ENCODE data around the gene PTPRK. TPM values are rescaled to one million over a fixed set of nuclear protein-coding genes. Genes with fewer than 3 reads are reported as not detected.
"Not testable (repeated sequence)": the region's sequence is repeated elsewhere in the genome, so short reads cannot be mapped to it uniquely, and the experiment has no call there.

PTPRK gene
- total RNA-seq, 1 experiment from 2014 or later = 5.5 TPM

GRCh38 chr6:127990074-127990473, 530.3 kb downstream of the PTPRK start:
- no peak for DNase-seq (ENCODE audit: extremely low read depth, low read depth)

DNA sequence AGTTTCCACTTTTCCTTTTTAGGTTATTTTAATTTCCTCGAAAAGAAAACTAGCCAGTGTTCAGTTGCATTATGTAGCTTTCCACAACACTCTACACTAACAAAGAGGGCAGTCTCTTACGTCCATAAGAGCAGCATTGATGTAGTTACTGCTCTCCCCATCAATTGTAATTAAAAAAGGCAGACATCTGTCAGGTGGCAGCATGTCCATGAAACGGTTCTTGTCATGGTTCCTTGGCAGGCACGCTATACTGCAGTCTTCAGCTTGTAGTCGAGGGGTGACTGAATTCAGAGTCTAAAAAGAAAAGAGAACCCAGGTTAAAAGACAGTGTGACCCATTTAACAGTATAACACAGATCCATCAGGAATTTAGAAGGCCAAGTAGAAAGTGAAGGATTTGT, 539.4 kb downstream of the PTPRK start:
- no peak for DNase-seq (ENCODE audit: extremely low read depth, low read depth)

GRCh38 chr6:127978185-127978584, 542.2 kb downstream of the PTPRK start:
- not testable (repeated sequence) for DNase-seq (ENCODE audit: extremely low read depth, low read depth)

DNA sequence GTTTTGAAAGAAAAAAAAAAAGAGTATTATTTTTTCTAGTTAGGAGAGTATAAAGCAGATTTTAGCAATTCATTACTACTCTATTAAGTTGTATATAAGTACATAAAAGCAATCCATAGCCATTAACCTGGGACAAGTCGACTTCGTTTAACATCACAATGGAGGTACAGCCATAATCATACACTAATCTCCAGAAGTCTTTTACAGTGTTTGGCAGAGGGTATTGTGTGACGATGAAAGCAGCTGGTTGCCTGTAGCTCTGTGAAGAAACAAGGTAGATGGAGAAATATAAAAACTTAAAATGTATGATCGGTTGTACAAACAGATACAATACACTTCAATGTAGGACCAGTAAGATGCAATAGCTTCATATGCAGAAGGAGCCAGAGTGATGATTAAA, 543.6 kb downstream of the PTPRK start:
- no peak for DNase-seq (ENCODE audit: extremely low read depth, low read depth)

DNA sequence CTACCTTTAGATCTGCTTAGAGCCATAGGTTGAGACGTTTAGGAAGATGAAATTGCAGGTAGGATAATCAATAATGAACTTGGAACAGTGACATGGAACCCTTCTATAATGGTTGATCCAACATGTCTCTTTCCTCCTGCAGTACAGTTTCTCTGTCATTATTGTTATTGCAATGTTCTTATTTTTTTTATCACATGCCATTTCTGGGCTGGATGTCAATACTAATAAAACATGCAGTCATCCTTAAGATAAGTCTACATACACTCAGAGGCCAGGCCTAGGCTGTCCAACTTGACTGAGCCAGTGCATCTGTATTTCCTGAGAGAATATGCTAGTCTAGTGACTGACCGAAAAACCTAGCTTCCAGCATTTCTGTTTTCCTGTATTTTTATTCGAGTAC, 544.3 kb downstream of the PTPRK start:
- DNase-seq (ENCODE audit: extremely low read depth, low read depth) = no peak

DNA sequence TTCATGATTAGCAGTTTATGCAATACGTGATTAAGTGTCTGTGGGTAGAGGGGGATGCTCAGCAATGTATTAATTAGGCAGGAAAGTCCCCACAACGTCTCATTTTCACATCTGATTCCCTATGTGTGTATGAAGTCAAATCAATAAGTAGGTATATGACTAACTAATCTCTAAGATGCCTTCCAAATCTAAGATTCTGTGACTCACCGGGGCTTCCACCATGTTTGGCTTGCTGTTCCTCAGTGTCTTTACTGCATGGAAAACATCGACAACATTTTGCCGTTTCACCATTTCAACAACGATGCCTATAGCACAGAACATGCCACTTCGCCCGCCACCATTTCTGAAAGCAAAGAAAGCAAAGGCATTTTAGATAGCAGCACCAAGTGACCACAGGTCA, 547.6 kb downstream of the PTPRK start:
- DNase-seq (ENCODE audit: extremely low read depth, low read depth) = no peak

DNA sequence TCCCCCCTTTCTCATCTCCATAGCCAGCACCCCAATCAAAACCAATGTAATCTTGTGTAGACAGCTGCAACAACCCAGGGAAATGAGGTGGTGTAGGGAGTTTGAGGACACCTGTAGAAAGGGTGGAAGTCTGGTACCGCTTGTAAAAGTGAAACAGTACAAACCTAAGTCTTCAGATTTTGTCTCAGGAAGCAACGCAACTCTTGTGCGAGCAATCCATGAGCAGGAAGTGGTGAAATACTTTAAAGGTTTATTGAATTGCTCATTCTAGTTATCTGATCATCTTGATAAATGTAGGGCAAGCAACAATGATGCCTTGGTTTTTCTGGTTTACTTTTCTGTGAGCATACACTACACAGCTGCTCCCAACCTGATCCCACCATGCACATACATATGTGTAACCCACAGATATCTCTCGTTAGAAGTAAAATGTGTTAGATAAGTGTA, 548.4 kb downstream of the PTPRK start:
- no peak for DNase-seq (ENCODE audit: extremely low read depth, low read depth)

DNA sequence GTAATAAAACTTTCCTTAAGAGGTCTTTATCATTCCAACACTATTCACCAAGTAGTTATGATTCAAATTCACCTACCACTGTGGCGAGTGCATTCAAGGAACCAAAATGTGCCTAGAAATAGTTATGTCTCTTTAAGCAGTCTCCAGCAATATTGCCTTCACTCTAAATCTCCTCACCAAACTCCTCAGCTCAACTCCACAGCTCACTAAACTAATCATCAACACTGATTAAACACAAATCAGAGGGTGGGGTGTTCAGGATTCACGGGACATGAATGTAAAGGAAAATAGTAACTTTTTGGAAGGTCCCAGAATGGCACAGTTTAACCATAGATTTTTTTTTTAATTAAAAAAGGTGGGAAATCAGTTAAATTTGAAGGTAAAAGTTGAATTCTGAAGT, 549.0 kb downstream of the PTPRK start:
- DNase-seq (ENCODE audit: extremely low read depth, low read depth) = no peak

GRCh38 chr6:127969701-127970100, 550.7 kb downstream of the PTPRK start:
- no peak for DNase-seq (ENCODE audit: extremely low read depth, low read depth)

- no peak for DNase-seq (ENCODE audit: extremely low read depth, low read depth)
Observed at GRCh38 chr6:127968394-127968793, 552.0 kb downstream of the PTPRK start.

DNA sequence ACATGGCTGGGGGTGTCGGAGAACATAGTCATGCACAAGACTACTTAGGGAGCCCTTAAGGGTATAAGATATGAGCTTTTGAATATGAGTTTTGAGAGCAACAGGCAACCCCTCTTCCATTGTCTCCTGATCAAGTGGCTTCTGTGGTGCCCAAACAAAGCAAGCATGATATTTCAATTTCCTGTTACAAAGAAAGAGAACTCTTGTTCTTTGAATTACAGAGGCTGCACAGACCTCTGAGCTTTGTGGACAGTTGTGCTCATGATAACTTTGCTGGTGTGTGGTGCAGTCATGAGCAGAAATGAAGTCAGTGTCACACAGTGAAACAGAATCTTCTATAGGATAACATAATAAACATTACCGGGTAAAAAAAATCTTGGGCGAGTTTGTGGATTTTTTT, 552.7 kb downstream of the PTPRK start:
- no peak for DNase-seq (ENCODE audit: extremely low read depth, low read depth)

GRCh38 chr6:127966616-127967015, 553.8 kb downstream of the PTPRK start:
- no peak for DNase-seq (ENCODE audit: extremely low read depth, low read depth)

DNA sequence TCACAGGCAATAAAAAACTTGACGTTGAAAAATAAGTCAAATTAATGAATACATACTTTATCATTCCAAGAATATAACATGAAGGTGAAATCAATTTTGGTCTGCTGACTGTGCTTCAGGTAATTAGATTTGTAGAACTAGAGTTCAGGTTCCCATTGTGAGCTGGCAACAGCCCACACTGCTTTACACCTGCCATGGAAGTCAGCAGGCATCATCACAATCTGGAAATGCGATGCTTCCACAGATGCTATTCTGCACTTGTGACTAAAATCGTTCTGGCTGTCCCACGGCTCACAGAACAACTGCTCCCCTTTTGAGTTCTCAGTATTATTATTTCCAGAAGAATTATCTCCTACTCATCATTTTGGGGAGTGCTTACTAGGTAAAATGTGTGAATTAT, 556.9 kb downstream of the PTPRK start:
- no peak for DNase-seq (ENCODE audit: extremely low read depth, low read depth)

DNA sequence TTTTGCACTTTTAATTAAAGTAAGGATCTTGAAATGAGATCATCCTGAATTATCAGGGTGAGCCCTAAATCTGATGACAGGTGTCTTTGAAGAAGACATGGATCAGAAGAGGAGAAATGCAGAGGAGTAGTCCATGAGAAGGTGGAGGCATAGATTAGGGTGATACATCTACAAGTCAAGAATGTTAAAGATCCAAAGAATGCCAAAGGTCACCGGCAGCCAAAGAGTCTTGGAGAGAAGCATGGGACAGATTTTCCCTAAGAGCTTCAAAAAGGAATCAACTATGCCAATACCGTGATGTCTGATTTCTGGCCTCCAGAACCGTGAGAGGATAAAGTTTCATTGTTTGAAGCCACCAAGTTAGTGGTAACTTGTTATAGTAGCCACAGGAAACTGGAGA, 560.5 kb downstream of the PTPRK start:
- DNase-seq (ENCODE audit: extremely low read depth, low read depth) = no peak

GRCh38 chr6:127956956-127957355, 563.4 kb downstream of the PTPRK start:
- no peak for DNase-seq (ENCODE audit: extremely low read depth, low read depth)

- no peak for DNase-seq (ENCODE audit: extremely low read depth, low read depth)
Observed at GRCh38 chr6:127956260-127956888, 564.0 kb downstream of the PTPRK start.

DNA sequence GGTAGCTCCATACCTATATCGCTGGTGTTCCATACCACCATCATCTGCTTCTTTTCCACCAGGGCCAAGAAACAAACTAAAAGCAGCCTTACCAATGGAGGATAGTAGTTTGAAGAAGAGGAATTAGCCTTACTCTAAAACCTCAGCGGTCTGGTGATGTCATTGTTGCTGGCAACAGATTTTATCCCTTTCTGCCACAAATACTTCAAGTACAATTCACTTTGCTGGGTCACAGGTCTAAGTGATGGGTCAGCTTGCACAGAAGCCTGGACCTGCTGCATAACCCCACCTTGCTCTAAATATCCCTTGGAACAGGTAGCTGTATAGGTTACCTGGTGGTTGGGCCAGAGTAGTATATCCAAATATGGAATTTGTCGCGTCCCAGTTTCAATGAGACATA, 566.3 kb downstream of the PTPRK start:
- DNase-seq (ENCODE audit: extremely low read depth, low read depth) = no peak

DNA sequence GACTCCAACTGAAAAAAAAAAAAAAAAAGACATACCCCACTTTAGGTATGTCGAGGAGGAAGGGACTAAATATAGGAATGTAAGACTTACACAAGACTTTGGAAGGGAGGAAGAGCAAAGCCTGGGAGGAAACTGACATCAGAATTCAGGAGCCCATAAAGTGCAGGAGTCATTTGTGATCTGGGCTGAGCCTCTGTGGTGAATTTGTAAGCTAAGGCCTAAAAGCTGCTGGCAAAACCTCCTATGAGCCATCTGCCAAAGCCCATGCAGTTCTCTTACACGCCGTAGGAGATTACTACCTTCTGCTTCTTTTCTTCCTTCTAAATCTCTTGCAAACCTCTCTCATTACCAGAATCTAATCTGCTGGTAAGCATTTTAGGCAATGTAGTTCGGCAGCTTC, 567.6 kb downstream of the PTPRK start:
- no peak for DNase-seq (ENCODE audit: extremely low read depth, low read depth)

GRCh38 chr6:127952176-127952575, 568.2 kb downstream of the PTPRK start:
- DNase-seq (ENCODE audit: extremely low read depth, low read depth) = no peak

- no peak for DNase-seq (ENCODE audit: extremely low read depth, low read depth)
Observed at GRCh38 chr6:127951172-127951917, 569.1 kb downstream of the PTPRK start.

- DNase-seq (ENCODE audit: extremely low read depth, low read depth) = no peak
Observed at GRCh38 chr6:127950566-127951145, 569.7 kb downstream of the PTPRK start.

- no peak for DNase-seq (ENCODE audit: extremely low read depth, low read depth)
Observed at GRCh38 chr6:127949251-127949650, 571.1 kb downstream of the PTPRK start.

Data from NCI-H460 (cell line).